Naive thymus-derived CD4-positive, alpha-beta T cell (primary cell): ENCODE results near the gene PSMD13. TPM values are rescaled to one million over a fixed set of nuclear protein-coding genes. Genes with fewer than 3 reads are reported as not detected.

Source experiments
- ATAC-seq: fragments of 150-1000 bp; cut with Tn5 transposase; 2 replicates; pipeline ENCODE4 v1.10.0; 2021; ENCODE audit warnings: mild to moderate bottlenecking, moderate library complexity
- CTCF ChIA-PET: fragments of 350-600 bp; sonication (Branson Sonifier 250); formaldehyde crosslinking; loops from one replicate; lab custom pipeline; 2021; ENCODE audit warnings: antibody characterized with exemption; lab: Charles Lee
- POLR2A ChIA-PET: fragments of 350-600 bp; sonication (Branson Sonifier 250); formaldehyde crosslinking; loops from one replicate; lab custom pipeline; 2021; ENCODE audit warnings: antibody characterized with exemption, inconsistent platforms; lab: Charles Lee
- DNase-seq, 9 donors: peaks; one replicate each; pipeline versions ENCODE4 v3.0.0 to v3.0.0-alpha.2; 2020 to 2022; ENCODE audit warnings: mixed read lengths in 1 of 9
- H3K27ac ChIP-seq: one replicate; pipeline ENCODE4 v1.7.0; 2013; ENCODE audit warnings: mild to moderate bottlenecking, low read depth, low read length, moderate library complexity
- H3K27me3 ChIP-seq, 2 donors: one replicate each; pipeline ENCODE4 v1.7.0; 2013; ENCODE audit warnings: low read length in 2 of 2, mild to moderate bottlenecking in 2 of 2, moderate library complexity in 2 of 2; ENCODE audit not compliant: control insufficient read depth in 2 of 2, insufficient read depth in 2 of 2
- H3K36me3 ChIP-seq, 3 experiments: 1 replicate in 2 of 3; 2 replicates in 1 of 3; pipeline ENCODE4 v1.7.0; 2013; ENCODE audit warnings: low read length in 3 of 3, mild to moderate bottlenecking in 3 of 3, moderate library complexity in 1 of 3; ENCODE audit not compliant: insufficient read depth in 3 of 3, control insufficient read depth in 2 of 3
- H3K4me1 ChIP-seq, 2 donors: one replicate each; pipeline ENCODE4 v1.7.0; 2013; ENCODE audit warnings: low read length in 2 of 2, mild to moderate bottlenecking in 2 of 2, moderate library complexity in 1 of 2; ENCODE audit not compliant: control insufficient read depth in 2 of 2, insufficient read depth in 2 of 2
- H3K4me3 ChIP-seq: 2 replicates; pipeline ENCODE4 v1.7.0; 2013; ENCODE audit warnings: mild to moderate bottlenecking, low read length
- H3K9me3 ChIP-seq, 3 experiments: 1 replicate in 2 of 3; 2 replicates in 1 of 3; pipeline ENCODE4 v1.7.0; 2013; ENCODE audit warnings: low read length in 3 of 3; ENCODE audit not compliant: control insufficient read depth in 2 of 3
- H3K27ac Mint-ChIP-seq, 9 donors: one replicate each; pipeline ENCODE4 v1.8.0; 2020 to 2022; ENCODE audit warnings: mixed read lengths in 9 of 9, mild to moderate bottlenecking in 8 of 9, moderate library complexity in 5 of 9, inconsistent platforms in 2 of 9
- H3K27me3 Mint-ChIP-seq, 5 donors: one replicate each; pipeline ENCODE4 v1.8.0; 2021 to 2022; ENCODE audit warnings: mixed read lengths in 5 of 5, mild to moderate bottlenecking in 1 of 5
- H3K36me3 Mint-ChIP-seq, 5 donors: one replicate each; pipeline ENCODE4 v1.8.0; 2020 to 2022; ENCODE audit warnings: mixed read lengths in 5 of 5, mild to moderate bottlenecking in 3 of 5, inconsistent platforms in 1 of 5
- H3K4me1 Mint-ChIP-seq, 7 donors: one replicate each; pipeline ENCODE4 v1.8.0; 2020 to 2022; ENCODE audit warnings: mixed read lengths in 7 of 7, mild to moderate bottlenecking in 3 of 7, inconsistent platforms in 1 of 7
- H3K4me3 Mint-ChIP-seq, 10 donors: one replicate each; pipeline ENCODE4 v1.8.0; 2020 to 2022; ENCODE audit warnings: mild to moderate bottlenecking in 10 of 10, mixed read lengths in 10 of 10, moderate library complexity in 6 of 10, inconsistent platforms in 2 of 10
- H3K9me3 Mint-ChIP-seq, 11 donors: one replicate each; pipeline ENCODE4 v1.8.0; 2020 to 2022; ENCODE audit warnings: mixed read lengths in 11 of 11, mild to moderate bottlenecking in 4 of 11, inconsistent platforms in 1 of 11, moderate library complexity in 1 of 11
- intact Hi-C, 2 donors: fragments of 100-400 bp; cut with micrococcal nuclease; formaldehyde crosslinking; loops; one replicate each; pipeline ENCODE4 v1.15.1; 2023
- polyA plus RNA-seq, 2 donors: library from polyadenylated mRNA; unstranded; fragments of 300-500 nt; fragmentation: Illumina TruSeq; gene quantifications; one replicate each; pipeline ENCODE4 v1.2.3, GENCODE V29; 2021
- total RNA-seq, 6 experiments: library from RNA in 5 of 6; stranded (reverse) in 5 of 6; gene quantifications; 1 replicate in 5 of 6; 2 replicates in 1 of 6; pipeline ENCODE4 v1.2.3 and lab custom pipeline; 2021 to 2026

The PSMD13 gene
- total and polyA plus RNA-seq, 7 experiments from 2014 or later = 64.3 to 215 (median 93.4) TPM

DNA sequence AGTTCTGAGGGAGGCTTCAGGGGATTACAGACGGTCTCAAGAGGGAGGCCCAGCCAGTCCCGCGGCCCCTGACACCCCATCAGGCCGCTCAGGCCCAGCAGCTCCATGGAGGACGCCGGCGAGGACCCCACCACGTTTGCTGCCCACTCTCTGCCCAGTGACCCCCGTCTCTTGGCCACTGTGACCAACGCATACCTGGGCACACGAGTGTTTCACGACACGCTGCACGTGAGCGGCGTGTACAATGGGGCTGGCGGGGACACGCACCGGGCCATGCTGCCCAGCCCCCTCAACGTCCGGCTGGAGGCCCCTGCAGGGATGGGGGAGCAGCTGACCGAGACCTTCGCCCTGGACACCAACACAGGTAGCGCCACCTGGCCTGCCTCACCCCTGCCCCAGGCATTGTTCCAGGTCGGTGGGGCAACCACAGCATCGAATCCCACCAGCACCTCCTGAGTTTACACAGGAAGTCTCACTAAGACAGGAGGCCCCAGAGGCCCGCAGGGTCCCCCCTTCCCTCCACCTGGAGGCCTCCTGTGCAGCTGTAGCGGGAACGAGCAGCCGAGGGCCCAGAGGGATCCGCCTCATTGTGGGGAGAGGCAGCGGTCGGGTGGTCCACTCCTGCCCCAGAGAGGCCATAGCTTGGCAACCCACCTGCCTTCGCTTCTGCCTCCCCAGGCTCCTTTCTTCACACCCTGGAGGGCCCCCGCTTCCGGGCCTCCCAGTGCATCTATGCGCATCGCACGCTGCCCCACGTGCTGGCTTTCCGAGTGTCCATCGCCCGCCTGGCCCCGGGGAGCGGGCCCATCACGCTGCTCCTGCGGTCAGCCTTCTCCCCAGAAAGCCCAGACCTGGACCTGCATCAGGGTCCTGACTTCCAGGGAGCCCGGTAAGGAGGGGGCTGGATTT, 53.2 kb downstream of the PSMD13 start:
- CTCF ChIA-PET = interaction anchor here (0.5 to 2.4 kb wide), 7 partner anchors 9 to 53 kb away, joined by 3 to 11 read pairs (median 3); partner anchors contain the start of gene PSMD13
- intact Hi-C loops = loop anchor here (1.0 to 5.0 kb wide), 4 partner anchors 10 to 83 kb away; partner anchors contain the start of genes BET1L (in 1 of the 2), PSMD13 (in 1 of the 2), RIC8A (in 1 of the 2) and SIRT3 (in 1 of the 2)

DNA sequence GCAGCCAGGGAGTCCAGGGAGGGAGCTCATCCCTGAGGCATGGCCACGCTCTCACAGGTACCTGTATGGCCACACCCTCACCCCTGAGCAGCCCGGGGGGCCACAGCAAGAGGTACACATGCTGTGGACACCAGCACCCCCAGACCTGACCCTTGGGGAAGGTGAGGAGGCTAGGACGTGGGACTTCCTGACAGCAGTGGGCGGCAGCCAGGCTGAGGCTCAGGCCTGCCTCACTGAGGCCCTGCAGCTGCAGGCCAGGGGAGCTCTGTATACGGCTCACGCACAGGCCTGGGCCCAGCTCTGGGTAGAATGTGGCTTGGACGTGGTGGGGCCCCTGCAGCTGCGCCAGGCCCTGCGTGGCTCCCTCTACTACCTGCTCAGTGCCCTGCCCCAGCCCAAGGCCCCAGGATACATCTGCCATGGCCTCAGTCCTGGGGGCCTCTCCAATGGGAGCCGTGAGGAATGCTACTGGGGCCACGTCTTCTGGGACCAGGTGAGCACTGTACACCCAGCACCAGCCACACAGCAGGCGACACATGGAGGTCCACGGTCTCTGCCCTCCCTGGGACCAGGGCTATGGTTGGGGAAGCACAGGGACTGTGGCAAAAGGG, 54.0 kb downstream of the PSMD13 start:
- CTCF ChIA-PET = interaction anchor here (0.5 to 2.4 kb wide), 4 partner anchors 9 to 54 kb away, joined by 3 to 11 read pairs (median 6); partner anchors contain the start of gene PSMD13
- ATAC-seq = no peak
- DNase-seq = no peak
- Mint-ChIP-seq H3K36me3 (peaks cover 0 to 17% (median 0%) of the 10 kb centered on the region in 5 donors), H3K4me3 (peak overlapping the region in 9 of 10 donors; percentile 10 to 89 (median 71)), H3K9me3 (peaks cover 0 to 4% (median 0%) of the 10 kb centered on the region in 11 donors), H3K4me1 (peaks cover 19 to 41% (median 27%) of the 10 kb centered on the region in 7 donors), H3K27me3 (peaks cover 0 to 11% (median 0%) of the 10 kb centered on the region in 5 donors), H3K27ac (peak overlapping the region; percentile 51 to 95 (median 88))
- Histone ChIP-seq H3K27ac (peak overlapping the region; percentile 100), H3K4me1 (peaks cover 16% of the 10 kb centered on the region in 2 donors), H3K27me3 (no peaks in the 10 kb centered on the region), H3K9me3 (no peaks in the 10 kb centered on the region), H3K4me3 (peak overlapping the region; percentile 47), H3K36me3 (peaks cover 0 to 53% (median 8%) of the 10 kb centered on the region in 3 experiments)
- POLR2A ChIA-PET = interaction anchor here (0.8 to 15.1 kb wide), 11 partner anchors 7 to 84 kb away, joined by 3 to 330 read pairs (median 13); partner anchors contain the start of genes BET1L, IFITM2, IFITM5 and NLRP6
- intact Hi-C loops = no loop called here

More for the DNA sequence above, 53.2 kb downstream of the PSMD13 start:
- Mint-ChIP-seq H3K9me3 (peaks cover 0 to 4% (median 0%) of the 10 kb centered on the region in 11 donors), H3K36me3 (peaks cover 0 to 22% (median 0%) of the 10 kb centered on the region in 5 donors), H3K27ac (peak overlapping the region; percentile 74 to 95 (median 88)), H3K27me3 (peaks cover 0 to 13% (median 0%) of the 10 kb centered on the region in 5 donors), H3K4me3 (peak overlapping the region; percentile 68 to 89 (median 84)), H3K4me1 (peaks cover 19 to 48% (median 33%) of the 10 kb centered on the region in 7 donors)
- Histone ChIP-seq H3K27me3 (no peaks in the 10 kb centered on the region), H3K36me3 (peaks cover 0 to 57% (median 8%) of the 10 kb centered on the region in 3 experiments), H3K4me3 (peak overlapping the region; percentile 47), H3K4me1 (peaks cover 16% of the 10 kb centered on the region in 2 donors), H3K27ac (peak overlapping the region; percentile 100), H3K9me3 (no peaks in the 10 kb centered on the region)
- POLR2A ChIA-PET = interaction anchor here (0.8 to 15.1 kb wide), 16 partner anchors 8 to 116 kb away, joined by 3 to 330 read pairs (median 6); partner anchors contain the start of genes BET1L, IFITM2, IFITM5 and NLRP6
- DNase-seq = peak in 5 of 9 donors; percentile 41 to 59 (median 45)
- ATAC-seq = peak; percentile 22

DNA sequence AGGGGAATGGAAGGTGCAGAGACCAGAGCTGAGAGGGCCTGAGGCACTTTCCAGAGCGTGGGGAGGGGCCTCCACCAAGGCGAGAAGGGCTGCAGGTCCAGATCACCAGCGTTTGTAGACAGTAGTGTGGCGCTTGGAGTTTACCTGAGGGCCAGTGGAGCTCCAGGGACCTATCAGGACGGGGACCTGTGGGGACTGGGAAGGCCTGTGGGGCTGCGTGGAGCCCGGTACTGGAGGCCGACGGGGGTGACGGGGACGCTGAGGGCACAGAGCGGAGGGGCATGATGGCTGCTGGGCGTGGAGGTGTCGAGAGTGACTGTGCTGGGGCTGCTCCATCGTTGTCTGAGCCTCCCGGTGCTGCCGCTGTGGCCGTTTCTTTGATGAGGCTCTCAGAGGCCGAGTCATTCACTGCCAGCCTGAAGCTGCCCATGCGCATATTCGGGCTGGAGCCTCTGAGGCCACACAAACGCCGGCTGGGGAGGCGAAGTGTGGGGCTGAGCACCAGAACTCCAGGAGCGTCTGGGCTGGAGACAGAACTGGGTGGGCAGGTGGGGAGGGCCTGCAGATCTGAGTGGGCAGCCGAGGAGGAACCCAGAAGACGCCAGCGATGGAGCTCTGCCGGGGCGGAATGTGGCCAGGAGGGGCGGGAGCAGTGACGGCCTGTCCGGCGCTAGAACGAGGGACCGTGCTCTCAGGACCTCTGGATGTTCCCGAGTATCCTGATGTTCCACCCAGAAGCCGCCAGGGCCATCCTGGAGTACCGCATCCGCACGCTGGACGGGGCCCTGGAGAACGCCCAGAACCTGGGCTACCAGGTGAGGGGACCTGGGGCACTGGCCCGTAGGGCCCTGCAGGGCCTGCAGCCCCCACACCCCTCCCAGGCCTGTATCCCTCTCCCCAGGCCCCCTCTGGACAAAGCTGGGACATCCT, 54.8 kb downstream of the PSMD13 start:
- H3K4me1 ChIP-seq = peaks cover 13% of the 10 kb centered on the region in 2 donors
- H3K9me3 Mint-ChIP-seq = peaks cover 0 to 4% (median 0%) of the 10 kb centered on the region in 11 donors
- intact Hi-C loops = no loop called here
- peak overlapping the region; percentile 51 to 95 (median 88) for H3K27ac Mint-ChIP-seq
- peaks cover 14 to 33% (median 24%) of the 10 kb centered on the region in 7 donors for H3K4me1 Mint-ChIP-seq
- H3K27me3 ChIP-seq = no peaks in the 10 kb centered on the region
- CTCF ChIA-PET = interaction anchor here (0.6 to 1.4 kb wide), 2 partner anchors 8 to 54 kb away, joined by 3 to 5 read pairs; partner anchors contain the start of gene PSMD13
- POLR2A ChIA-PET = interaction anchor here (0.6 to 15.1 kb wide), 7 partner anchors 10 to 64 kb away, joined by 3 to 192 read pairs (median 6); partner anchors contain the start of gene NLRP6
- H3K36me3 Mint-ChIP-seq = peaks cover 0 to 17% (median 0%) of the 10 kb centered on the region in 5 donors
- no peak for ATAC-seq
- H3K36me3 ChIP-seq = peaks cover 0 to 53% (median 8%) of the 10 kb centered on the region in 3 experiments
- H3K4me3 ChIP-seq = no peak overlapping the region
- peak overlapping the region; percentile 100 for H3K27ac ChIP-seq
- peak overlapping the region in 6 of 10 donors; percentile 35 to 88 (median 67) for H3K4me3 Mint-ChIP-seq
- no peaks in the 10 kb centered on the region for H3K9me3 ChIP-seq
- no peak for DNase-seq
- peaks cover 0 to 11% (median 0%) of the 10 kb centered on the region in 5 donors for H3K27me3 Mint-ChIP-seq

DNA sequence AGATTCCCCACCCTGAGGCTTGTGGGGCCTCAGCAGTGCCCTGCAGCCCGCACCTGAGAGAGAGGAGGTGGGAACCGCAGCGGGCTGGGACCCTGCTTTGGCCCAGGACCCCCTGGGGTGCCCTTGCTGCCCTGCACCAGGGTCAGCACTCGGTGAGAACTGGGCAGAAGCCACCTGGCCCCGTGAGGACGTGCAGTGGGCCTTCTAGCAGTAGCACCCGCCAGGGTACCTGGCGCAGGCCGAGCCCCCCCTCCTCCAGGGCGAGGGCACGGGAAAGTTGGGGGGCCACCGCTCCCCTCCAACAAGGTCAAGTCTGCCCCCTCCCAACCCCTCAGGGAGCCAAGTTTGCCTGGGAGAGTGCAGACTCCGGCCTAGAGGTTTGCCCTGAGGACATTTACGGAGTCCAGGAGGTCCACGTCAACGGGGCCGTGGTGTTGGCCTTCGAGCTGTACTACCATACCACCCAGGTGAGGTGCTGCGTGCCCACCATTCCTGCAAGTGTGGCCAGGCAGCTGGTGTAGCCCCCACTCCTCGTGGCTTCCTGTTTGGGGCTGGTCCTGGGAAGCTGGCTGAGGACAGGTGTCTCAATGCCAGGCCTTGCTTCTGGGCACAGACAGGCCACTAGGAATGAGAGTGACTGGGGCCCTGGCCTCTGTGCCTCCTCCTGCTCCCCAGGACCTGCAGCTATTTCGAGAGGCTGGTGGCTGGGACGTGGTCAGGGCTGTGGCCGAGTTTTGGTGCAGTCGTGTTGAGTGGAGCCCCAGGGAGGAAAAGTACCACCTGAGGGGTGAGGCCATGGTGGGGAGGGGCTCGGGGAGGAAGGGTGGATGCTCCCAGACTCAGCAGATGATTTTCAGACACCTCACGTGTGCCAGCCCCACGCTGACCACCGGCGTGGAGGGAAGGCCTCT, 55.7 kb downstream of the PSMD13 start:
- no peak for ATAC-seq

More for the DNA sequence above, 55.7 kb downstream of the PSMD13 start:
- Mint-ChIP-seq H3K4me1 (peaks cover 11 to 34% (median 26%) of the 10 kb centered on the region in 7 donors), H3K9me3 (peaks cover 0 to 4% (median 0%) of the 10 kb centered on the region in 11 donors), H3K36me3 (peaks cover 0 to 15% (median 0%) of the 10 kb centered on the region in 5 donors), H3K4me3 (no peak overlapping the region), H3K27me3 (peaks cover 0 to 7% (median 0%) of the 10 kb centered on the region in 5 donors), H3K27ac (peak overlapping the region in 2 of 9 donors; percentile 42 to 43)
- no peak overlapping the region for H3K4me3 ChIP-seq
- intact Hi-C loops = no loop called here
- peak overlapping the region; percentile 23 for H3K27ac ChIP-seq
- no peaks in the 10 kb centered on the region for H3K9me3 ChIP-seq
- H3K36me3 ChIP-seq = peaks cover 0 to 53% (median 8%) of the 10 kb centered on the region in 3 experiments
- no peak for DNase-seq
- peaks cover 18% of the 10 kb centered on the region in 2 donors for H3K4me1 ChIP-seq
- H3K27me3 ChIP-seq = no peaks in the 10 kb centered on the region
- POLR2A ChIA-PET = interaction anchor here (1.0 to 15.1 kb wide), 2 partner anchors 16 to 24 kb away, joined by 6 to 192 read pairs; partner anchors contain the start of gene NLRP6
- CTCF ChIA-PET = no interaction called here
